ENCODE measurements around the gene PLP1.

GRCh38 chrX:103828529-103828928 lies 51.9 kb downstream of the PLP1 start:
- TF ChIP-seq CTCF (IDR thresholded peaks at IDR 0.05): no peak
- TF ChIP-seq EP300 (IDR thresholded peaks at IDR 0.05): no peak
- TF ChIP-seq POLR2A (IDR thresholded peaks at IDR 0.05): no peak
